ENCODE results near the gene SLC38A8.

SLC38A8 gene

GRCh38 chr16:84040823-84041820, 1.5 kb downstream of the SLC38A8 start:
- TF ChIP-seq CTCF (IDR thresholded peaks at IDR 0.05; ENCODE audit: control insufficient read depth, extremely low read depth, insufficient read depth) = no peak
- no peak for DNase-seq (ENCODE audit: low read depth)
- no peak overlapping the region for H3K4me3 ChIP-seq (ENCODE audit: low read depth, low read length)

- no peak overlapping the region for H3K4me3 ChIP-seq (ENCODE audit: low read depth, low read length)
- no peak for TF ChIP-seq CTCF (IDR thresholded peaks at IDR 0.05; ENCODE audit: control insufficient read depth, extremely low read depth, insufficient read depth)
- DNase-seq (ENCODE audit: low read depth) = no peak
Measured at GRCh38 chr16:84040226-84040822, 2.3 kb downstream of the SLC38A8 start.

- H3K4me3 ChIP-seq (ENCODE audit: low read depth, low read length) = no peak overlapping the region
- TF ChIP-seq CTCF (IDR thresholded peaks at IDR 0.05; ENCODE audit: control insufficient read depth, extremely low read depth, insufficient read depth) = no peak
- DNase-seq (ENCODE audit: low read depth) = no peak
Measured at GRCh38 chr16:84039696-84040095, 2.9 kb downstream of the SLC38A8 start.

- no peak for TF ChIP-seq CTCF (IDR thresholded peaks at IDR 0.05; ENCODE audit: control insufficient read depth, extremely low read depth, insufficient read depth)
Measured at GRCh38 chr16:84038469-84038868, 4.1 kb downstream of the SLC38A8 start.

GRCh38 chr16:84036982-84037425, 5.6 kb downstream of the SLC38A8 start:
- no peak overlapping the region for H3K4me3 ChIP-seq (ENCODE audit: low read depth, low read length)
- no peak for DNase-seq (ENCODE audit: low read depth)
- no peak for TF ChIP-seq CTCF (IDR thresholded peaks at IDR 0.05; ENCODE audit: control insufficient read depth, extremely low read depth, insufficient read depth)

More at GRCh38 chr16:84038469-84038868, 4.1 kb downstream of the SLC38A8 start:
- no peak for DNase-seq (ENCODE audit: low read depth)
- H3K4me3 ChIP-seq (ENCODE audit: low read depth, low read length) = no peak overlapping the region

- TF ChIP-seq CTCF (IDR thresholded peaks at IDR 0.05; ENCODE audit: control insufficient read depth, extremely low read depth, insufficient read depth) = no peak
Measured at GRCh38 chr16:84036131-84036530, 6.5 kb downstream of the SLC38A8 start.

More at GRCh38 chr16:84036131-84036530, 6.5 kb downstream of the SLC38A8 start:
- no peak for DNase-seq (ENCODE audit: low read depth)
- H3K4me3 ChIP-seq (ENCODE audit: low read depth, low read length) = no peak overlapping the region
